ENCODE measurements around the gene NDUFAF2.
"Not testable (repeated sequence)": the region's sequence is repeated elsewhere in the genome, so short reads cannot be mapped to it uniquely, and the experiment has no call there.

GRCh38 chr5:61093046-61093771 lies 148.2 kb downstream of the NDUFAF2 start:
- not testable (repeated sequence) for TF ChIP-seq POLR2AphosphoS5 (IDR thresholded peaks at IDR 0.05; ENCODE audit: low read depth, low read length); YY1 (IDR thresholded peaks at IDR 0.05; ENCODE audit: low read depth); EZH2phosphoT487 (IDR thresholded peaks at IDR 0.05; ENCODE audit: borderline replicate concordance, low read depth)

All from SK-N-SH (cell line).